Spinal cord (tissue), 10 donors: ENCODE results near the gene UPK1A. TPM values are rescaled to one million over a fixed set of nuclear protein-coding genes. Genes with fewer than 3 reads are reported as not detected.

Experiments
- DNase-seq, 6 donors: peaks; one replicate each; pipeline versions ENCODE4 v3.0.0 to v3.0.0-alpha.2; 2013 to 2015; ENCODE audit warnings: low spot score in 6 of 6, low read depth in 4 of 6
- H3K27ac ChIP-seq: one replicate; pipeline ENCODE4 v1.5.1; 2013; ENCODE audit warnings: low read depth, low read length, control low read depth
- H3K27me3 ChIP-seq: one replicate; pipeline ENCODE4 v1.6.1; 2013; ENCODE audit warnings: low read length; ENCODE audit not compliant: control insufficient read depth, insufficient read depth
- H3K36me3 ChIP-seq: one replicate; pipeline ENCODE4 v1.6.1; 2013; ENCODE audit warnings: low read length; ENCODE audit not compliant: control insufficient read depth, insufficient read depth
- H3K4me1 ChIP-seq: one replicate; pipeline ENCODE4 v1.6.1; 2013; ENCODE audit warnings: low read length; ENCODE audit not compliant: control insufficient read depth, insufficient read depth
- H3K4me3 ChIP-seq: one replicate; pipeline ENCODE4 v1.5.1; 2013; ENCODE audit warnings: low read depth, low read length, control low read depth
- H3K9me3 ChIP-seq: one replicate; pipeline ENCODE4 v1.6.1; 2013; ENCODE audit warnings: low read length; ENCODE audit not compliant: control insufficient read depth, insufficient read depth
- WGBS: methylation state at CpG from one replicate; pipeline ENCODE4 v1.1.5; 2013; ENCODE audit warnings: missing lambda C conversion rate; ENCODE audit not compliant: insufficient coverage; 5-methylcytosine and 5-hydroxymethylcytosine counted together
- long read RNA-seq, 4 donors: transcript quantifications; one replicate each; lab custom pipeline, GENCODE V29; 2026
- polyA plus RNA-seq, 2 donors: library from polyadenylated mRNA; unstranded; fragments of 120-200 nt; gene quantifications; one replicate each; pipeline ENCODE4 v1.2.1, GENCODE V29; 2013; ENCODE audit not compliant: insufficient read length in 2 of 2
- total RNA-seq, 2 donors: library from RNA; depleted of rRNA in 1 of 2; stranded (reverse); fragments of 120-200 nt in 1 of 2; fragments of >200 nt in 1 of 2; gene quantifications; one replicate each; pipeline versions ENCODE4 v1.2.3 to v1.2.4, GENCODE V29; 2013 to 2014
- donor health status: healthy.

UPK1A gene
- total RNA-seq (not detected), polyA plus RNA-seq (under 1 TPM in 1 of 2 donors, not detected in 1; 0.21 TPM)
- long read RNA-seq, donor 1 = 0 reads
- long read RNA-seq, donor 2 = 0 reads
- long read RNA-seq, donor 3 = 0 reads
- long read RNA-seq, donor 4 = 0 reads

DNA sequence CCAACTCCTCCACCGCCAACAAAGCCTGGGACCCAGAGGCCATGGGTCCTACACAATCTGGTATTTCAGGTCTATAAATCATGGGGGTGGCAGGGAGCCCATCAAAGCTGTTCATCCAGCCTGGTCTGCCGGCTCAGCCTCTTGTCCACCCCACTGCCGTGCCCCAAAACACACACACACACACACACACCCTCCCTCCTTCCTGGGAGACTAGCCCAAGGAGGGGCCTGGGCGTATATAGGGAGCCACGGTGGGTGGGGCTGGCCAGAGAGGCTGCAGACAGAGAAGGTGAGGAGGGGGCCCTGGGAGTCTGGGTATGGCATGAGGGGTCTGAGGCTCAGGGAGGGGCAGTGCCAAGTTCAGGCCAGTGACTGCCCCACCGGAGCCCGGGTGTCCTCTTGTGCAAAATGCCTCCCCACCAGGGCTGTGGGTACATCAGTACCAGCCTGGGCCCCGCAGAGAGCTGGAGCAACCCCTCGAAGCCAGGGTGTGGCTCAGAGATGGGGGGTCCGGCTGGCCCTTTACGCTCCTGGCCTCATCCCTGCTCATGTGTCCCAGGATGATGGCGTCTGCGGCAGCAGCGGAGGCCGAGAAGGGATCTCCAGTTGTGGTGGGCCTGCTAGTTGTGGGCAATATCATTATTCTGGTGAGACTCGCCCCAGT, at the start of gene UPK1A:
Gene UPK1A (plus strand): TSS at position 267 of the 663 bp plus-strand sequence. CDS start 296 bp downstream, at position 563.
- no peak within 1 kb of the TSS for H3K4me3 ChIP-seq
- no peak within 1 kb of the TSS for H3K27ac ChIP-seq
- H3K9me3 ChIP-seq = no peaks in the 10 kb centered on the region
- H3K36me3 ChIP-seq = peaks cover 14% of the 10 kb centered on the region
- DNase-seq = no peak
- H3K4me1 ChIP-seq = no peaks in the 10 kb centered on the region
- WGBS = 75% methylated on average over 16 of the region's 16 CpGs
- peaks cover 6% of the 10 kb centered on the region for H3K27me3 ChIP-seq

DNA sequence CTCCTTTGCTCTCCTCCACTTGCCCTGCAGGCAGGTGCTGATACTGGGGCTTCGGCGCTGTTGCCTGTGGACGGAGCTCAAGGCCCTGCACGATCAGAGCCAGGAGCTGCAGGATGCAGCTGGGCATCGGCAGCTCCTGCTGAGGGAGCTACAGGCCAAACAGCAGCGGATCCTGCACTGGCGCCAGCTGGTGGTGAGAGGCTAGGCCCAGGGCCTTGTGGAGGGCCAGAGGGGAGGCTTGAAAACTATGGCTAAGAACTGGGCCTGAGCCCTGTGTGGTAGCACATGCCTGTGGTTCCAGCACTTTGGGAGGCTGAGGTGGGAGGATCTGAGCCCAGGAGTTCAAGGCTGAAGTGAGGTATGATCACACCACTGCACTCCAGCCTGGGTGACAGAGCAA, 47.5 kb upstream of the UPK1A start:
- H3K4me1 ChIP-seq = no peaks in the 10 kb centered on the region
- H3K27me3 ChIP-seq = no peaks in the 10 kb centered on the region
- H3K4me3 ChIP-seq = no peak overlapping the region
- no peak for DNase-seq
- H3K9me3 ChIP-seq = no peaks in the 10 kb centered on the region
- peaks cover 80% of the 10 kb centered on the region for H3K36me3 ChIP-seq
- no peak overlapping the region for H3K27ac ChIP-seq
- 72% methylated on average over 7 of the region's 7 CpGs for WGBS

DNA sequence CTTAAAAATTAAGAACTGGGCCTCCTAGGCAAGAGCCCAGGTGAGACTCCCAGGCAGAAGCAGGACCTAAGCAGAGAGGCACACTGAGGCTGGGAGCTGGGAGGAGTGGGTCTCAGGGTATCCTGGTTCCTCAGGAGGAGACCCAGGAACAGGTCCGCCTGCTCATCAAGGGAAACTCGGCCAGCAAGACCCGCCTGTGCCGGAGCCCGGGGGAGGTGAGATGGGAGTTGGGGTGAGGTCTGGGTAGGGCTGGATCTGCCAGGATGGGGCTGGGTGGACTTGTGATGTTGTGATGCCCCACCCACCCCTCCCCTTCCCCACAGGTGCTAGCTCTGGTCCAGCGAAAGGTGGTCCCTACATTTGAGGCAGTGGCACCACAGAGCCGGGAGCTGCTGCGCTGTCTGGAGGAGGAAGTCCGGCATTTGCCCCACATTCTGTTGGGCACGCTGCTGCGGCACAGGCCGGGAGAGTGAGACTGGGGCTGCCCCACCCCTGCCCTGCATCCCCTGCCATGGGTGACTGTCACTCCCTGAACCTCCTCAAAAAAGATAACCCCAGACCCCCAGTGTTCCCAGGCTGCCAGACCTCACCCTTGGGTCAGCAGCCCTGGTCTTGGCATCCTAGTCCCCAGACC, 46.9 kb upstream of the UPK1A start:
- Histone ChIP-seq H3K4me1 (no peaks in the 10 kb centered on the region), H3K27ac (no peak overlapping the region), H3K4me3 (no peak overlapping the region), H3K36me3 (peaks cover 80% of the 10 kb centered on the region), H3K27me3 (no peaks in the 10 kb centered on the region), H3K9me3 (no peaks in the 10 kb centered on the region)
- no peak for DNase-seq
- WGBS = 98% methylated on average over 8 of the region's 12 CpGs

DNA sequence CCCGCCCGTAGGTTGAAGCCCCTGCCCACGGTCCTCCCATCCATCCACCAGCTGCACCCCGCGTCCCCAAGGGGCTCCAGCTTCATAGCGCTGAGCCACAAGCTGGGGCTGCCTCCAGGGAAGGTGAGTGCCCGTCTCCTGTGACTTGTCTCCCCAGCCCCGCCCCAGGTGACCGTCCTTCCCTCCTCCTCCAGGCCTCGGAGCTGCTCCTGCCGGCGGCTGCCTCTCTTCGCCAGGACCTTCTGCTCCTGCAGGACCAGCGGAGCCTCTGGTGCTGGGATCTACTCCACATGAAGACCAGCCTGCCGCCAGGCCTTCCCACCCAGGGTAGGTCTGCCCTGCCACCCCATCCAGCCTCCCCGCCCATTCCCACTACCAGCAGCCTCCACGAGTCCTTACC, 46.3 kb upstream of the UPK1A start:
- Histone ChIP-seq H3K9me3 (no peaks in the 10 kb centered on the region), H3K27ac (no peak overlapping the region), H3K4me1 (no peaks in the 10 kb centered on the region), H3K36me3 (peaks cover 77% of the 10 kb centered on the region), H3K4me3 (no peak overlapping the region), H3K27me3 (no peaks in the 10 kb centered on the region)
- no peak for DNase-seq
- 93% methylated on average over 17 of the region's 17 CpGs for WGBS

DNA sequence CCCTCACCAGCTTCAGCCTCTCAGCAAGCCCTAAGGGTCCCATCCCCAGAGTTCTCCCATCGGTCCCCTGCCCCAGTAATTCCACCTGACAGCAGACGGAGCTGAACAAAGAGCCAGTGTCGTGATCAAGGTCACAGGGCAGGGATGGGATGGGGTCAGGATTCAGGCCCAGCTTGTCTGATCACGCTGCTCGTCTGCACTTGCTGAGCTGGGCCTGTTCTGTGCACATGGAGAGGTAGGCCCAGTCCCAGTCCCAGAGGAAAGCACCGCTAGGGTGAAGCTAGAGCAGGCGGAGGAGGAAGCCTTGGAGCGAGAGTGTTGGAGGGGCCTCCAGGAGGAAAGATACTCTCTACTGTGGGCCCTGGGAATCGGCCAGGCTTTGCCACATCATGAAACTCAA, 44.6 kb upstream of the UPK1A start:
- Histone ChIP-seq H3K4me3 (no peak overlapping the region), H3K4me1 (no peaks in the 10 kb centered on the region), H3K36me3 (peaks cover 61% of the 10 kb centered on the region), H3K27ac (no peak overlapping the region), H3K9me3 (no peaks in the 10 kb centered on the region), H3K27me3 (no peaks in the 10 kb centered on the region)
- DNase-seq = no peak
- WGBS = 95% methylated on average over 9 of the region's 9 CpGs

DNA sequence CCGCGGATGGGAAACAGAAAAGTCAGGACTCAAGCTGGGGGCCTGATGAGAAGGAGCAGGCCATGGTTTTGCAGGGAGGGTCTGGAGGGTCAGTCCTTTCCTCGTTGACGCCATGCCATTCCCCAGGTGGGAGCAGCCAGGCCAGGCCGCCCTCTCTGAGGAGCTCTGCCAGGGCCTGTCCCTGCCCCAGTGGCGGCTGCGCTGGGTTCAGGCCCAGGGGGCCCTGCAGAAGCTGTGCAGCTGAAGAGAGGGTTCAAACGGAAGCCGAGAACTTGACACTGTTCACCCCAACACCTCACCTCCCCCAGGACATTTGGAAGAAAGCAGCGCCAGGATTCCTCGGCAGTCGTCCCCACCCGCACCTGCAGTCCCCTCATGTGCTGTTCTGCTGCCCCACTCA, 43.6 kb upstream of the UPK1A start:
- DNase-seq = no peak
- Histone ChIP-seq H3K4me1 (peaks cover under 1% of the 10 kb centered on the region), H3K27me3 (no peaks in the 10 kb centered on the region), H3K9me3 (no peaks in the 10 kb centered on the region), H3K4me3 (no peak overlapping the region), H3K36me3 (peaks cover 51% of the 10 kb centered on the region), H3K27ac (no peak overlapping the region)
- WGBS = 94% methylated on average over 13 of the region's 13 CpGs

DNA sequence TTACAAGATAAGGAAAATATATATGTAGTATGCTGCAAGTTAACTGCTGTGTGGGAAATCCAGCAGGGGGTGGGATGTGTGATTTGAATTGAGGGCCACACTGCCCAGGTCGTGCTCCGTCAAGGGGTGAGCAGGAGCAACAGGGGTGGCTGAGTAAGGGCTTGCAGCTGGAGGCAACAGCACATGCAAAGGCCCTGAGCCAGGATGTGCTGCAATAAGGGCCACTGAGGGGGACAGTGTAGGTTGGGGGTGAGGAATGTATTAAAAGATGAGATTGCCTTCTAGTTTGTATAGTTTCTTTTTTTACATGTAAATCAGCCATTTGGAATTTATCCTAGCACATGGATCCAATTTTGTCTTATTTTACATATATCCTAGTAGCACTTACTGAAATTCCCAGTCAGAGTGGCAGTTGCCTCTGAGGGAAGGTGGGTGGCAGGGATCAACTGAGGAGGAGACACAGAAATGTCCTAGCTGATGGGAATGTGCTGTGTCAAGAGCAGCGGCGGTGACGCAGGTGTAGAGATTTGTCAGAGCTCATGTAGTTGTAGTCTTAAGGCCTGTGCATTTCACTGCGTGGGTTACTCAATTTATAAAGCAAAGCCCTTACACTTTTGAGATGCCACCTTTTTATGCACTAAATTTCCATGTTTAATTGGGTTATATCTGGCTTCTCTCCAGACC, 42.8 kb upstream of the UPK1A start:
- peaks cover 7% of the 10 kb centered on the region for H3K4me1 ChIP-seq
- WGBS = 78% methylated on average over 2 of the region's 6 CpGs
- H3K27ac ChIP-seq = no peak overlapping the region
- no peak for DNase-seq
- no peaks in the 10 kb centered on the region for H3K9me3 ChIP-seq
- no peaks in the 10 kb centered on the region for H3K27me3 ChIP-seq
- peaks cover 44% of the 10 kb centered on the region for H3K36me3 ChIP-seq
- H3K4me3 ChIP-seq = no peak overlapping the region

DNA sequence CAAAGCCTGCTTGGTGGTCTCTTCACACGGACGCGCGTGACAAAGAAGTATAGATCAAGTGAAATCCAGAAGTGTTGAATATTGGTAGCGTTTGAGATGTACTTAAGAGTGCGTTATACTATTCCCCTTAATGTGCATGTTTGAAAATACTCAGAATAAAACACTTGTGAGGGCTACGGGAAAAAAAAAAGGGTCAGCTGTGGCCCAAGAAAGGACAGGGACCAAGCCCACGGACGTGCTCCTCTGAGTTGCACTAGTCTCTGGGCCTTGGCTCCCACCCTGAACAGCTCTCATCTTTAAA, 38.1 kb upstream of the UPK1A start:
- peaks cover 35% of the 10 kb centered on the region for H3K36me3 ChIP-seq
- H3K9me3 ChIP-seq = no peaks in the 10 kb centered on the region
- no peak for DNase-seq
- no peaks in the 10 kb centered on the region for H3K27me3 ChIP-seq
- peak overlapping the region; percentile 89 for H3K27ac ChIP-seq
- H3K4me3 ChIP-seq = peak overlapping the region; percentile 91
- H3K4me1 ChIP-seq = peaks cover 17% of the 10 kb centered on the region
- WGBS = 0% methylated on average over 3 of the region's 9 CpGs

DNA sequence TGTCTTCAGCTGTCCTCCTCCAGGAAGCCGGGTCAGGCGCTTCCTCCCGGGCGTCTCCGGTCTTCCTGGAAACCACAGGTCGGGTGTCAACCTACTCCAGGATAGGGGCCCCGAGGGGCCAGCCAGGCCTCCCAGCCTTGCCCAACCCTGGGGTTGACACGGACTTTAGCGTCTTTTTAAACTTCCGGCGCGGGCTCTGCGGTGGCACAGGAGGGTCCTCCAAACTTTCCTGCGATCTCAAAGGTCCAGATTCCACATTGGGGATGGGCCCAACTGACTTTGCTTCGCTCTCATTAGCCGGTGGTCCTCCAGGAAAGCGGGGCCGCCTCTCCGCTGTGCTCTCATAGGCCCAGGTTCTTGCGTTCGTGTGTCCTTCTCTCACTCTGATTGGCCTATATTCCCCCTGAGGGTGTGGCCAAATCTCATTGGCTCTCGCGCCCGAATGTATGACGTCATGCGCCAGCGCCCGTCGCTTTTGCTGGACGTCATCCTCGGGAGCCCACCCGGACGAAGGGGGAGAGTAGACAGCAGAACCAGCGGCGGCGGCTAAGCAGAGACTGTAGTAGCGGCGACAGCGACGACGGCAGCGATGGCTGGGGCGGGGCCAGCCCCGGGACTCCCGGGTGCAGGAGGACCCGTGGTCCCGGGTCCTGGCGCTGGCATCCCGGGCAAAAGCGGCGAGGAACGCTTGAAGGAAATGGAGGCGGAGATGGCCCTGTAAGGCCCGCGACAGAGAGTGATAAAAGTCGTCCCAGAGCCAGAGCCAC, 37.6 kb upstream of the UPK1A start, which contains the start of gene RBM42:
Gene RBM42 (plus strand): TSS at position 472 of the 767 bp plus-strand sequence. CDS start 118 bp downstream, at position 590.
- Histone ChIP-seq H3K9me3 (no peaks in the 10 kb centered on the region), H3K36me3 (peaks cover 40% of the 10 kb centered on the region), H3K4me1 (peaks cover 17% of the 10 kb centered on the region), H3K27me3 (no peaks in the 10 kb centered on the region), H3K4me3 (peak within 1 kb of the TSS; percentile 91), H3K27ac (peak within 1 kb of the TSS; percentile 89)
- under 1% methylated on average over 56 of the region's 56 CpGs for WGBS
- peak; percentile 98 to 100 (median 100) for DNase-seq
